OCI-M2 (cell line): ENCODE results near the gene ZNF598.

Experiments used
- DNase-seq: peaks from one replicate; lab custom pipeline; 2025; ENCODE audit not compliant: unreplicated experiment; lab: John Stamatoyannopoulos, UW

ZNF598 gene

DNA sequence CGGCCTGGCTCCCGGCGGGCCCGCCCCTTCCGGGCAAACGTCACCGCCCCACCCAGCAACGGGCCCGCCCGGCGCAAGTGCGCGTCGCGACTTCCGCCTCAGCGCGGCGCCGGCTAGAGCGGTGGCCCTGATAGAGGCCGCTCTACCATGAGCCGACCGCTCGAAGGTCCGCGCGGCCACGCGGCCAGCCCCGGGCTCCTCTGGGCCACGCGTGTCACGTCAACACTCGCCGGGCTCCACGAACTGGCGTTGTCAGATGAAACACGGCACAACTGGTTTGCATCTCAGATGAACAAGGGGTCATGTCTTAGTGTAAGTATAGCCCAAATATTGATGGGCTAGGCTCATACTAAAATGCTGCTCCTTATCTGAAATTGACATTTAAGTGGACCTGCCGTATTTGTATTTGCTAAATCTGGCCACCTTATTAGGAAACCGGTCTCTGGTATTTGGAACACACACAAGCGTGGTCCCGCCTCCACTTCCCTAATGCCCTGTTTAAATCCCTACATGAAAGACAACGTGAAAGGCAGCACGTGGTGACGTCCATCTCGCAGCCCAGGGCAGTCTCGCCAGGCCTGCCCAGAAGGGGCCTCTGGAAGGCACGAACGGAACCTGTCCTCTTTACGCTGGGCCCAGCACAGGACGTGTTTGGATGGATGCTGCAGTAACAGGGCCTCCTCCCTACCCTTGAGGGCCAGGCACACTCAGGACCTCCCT is at the start of gene ZNF598:
ZNF598 (minus strand) TSS at position 31 of the 720 bp plus-strand sequence.
- DNase-seq = no peak

DNA sequence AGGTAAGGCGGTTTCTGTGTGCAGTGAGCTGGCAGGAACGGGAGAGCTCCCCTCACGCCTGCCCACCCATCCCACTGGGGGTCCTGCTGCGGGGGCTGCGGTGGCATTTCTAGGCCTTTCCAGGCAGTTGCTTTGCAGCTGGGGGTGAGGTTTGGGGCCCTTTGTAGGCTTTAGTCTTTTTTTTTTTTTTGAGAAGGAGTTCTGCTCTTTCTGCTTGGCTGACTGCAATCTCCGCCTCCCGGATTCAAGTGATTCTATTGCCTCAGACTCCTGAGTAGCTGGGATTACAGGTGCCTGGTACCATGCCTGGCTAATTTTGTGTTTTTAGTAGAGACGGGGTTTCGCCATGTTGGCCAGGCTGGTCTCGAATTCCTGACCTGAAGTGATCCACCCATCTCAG is 49.3 kb upstream of the ZNF598 start:
- DNase-seq = no peak

DNA sequence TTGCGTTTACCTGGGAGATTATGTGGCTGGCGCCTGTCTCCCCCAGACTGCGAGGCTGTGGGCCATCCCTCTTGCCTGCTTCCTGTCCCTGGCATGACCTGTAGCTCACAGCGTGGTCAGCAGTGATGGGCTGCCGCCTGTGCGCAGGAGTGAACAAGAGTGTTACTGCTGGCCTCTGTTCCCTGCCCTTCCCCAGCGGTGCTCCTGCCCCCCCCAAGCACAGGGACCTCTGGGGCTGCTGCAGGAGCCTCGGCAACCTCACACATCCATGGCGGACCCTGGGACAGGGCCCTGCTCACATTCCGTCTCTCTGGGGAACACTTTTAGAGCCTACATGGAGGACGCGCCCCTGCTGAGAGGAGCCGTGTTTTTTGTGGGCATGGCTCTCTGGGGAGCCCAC is 48.8 kb upstream of the ZNF598 start:
- DNase-seq = no peak

DNA sequence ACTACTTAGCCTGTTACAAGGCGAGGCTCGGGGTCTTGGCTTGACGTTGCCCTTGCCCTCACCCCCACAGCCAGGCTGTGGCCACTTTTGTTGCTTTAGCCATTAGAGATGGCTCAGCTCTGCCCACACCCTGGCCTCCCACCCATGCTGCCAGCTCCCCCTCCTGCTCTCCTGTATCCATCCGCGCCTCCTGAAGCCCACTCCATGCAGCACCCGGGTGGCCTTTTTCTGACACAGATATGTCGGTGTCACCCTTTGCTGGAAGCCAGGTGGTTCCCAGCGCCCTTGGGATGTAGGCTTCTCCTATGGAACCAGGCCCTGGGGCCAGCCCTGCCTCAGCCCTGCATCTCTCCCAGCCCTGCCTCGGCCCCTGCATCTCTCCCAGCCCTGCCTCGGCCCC is 47.8 kb upstream of the ZNF598 start:
- DNase-seq = no peak

DNA sequence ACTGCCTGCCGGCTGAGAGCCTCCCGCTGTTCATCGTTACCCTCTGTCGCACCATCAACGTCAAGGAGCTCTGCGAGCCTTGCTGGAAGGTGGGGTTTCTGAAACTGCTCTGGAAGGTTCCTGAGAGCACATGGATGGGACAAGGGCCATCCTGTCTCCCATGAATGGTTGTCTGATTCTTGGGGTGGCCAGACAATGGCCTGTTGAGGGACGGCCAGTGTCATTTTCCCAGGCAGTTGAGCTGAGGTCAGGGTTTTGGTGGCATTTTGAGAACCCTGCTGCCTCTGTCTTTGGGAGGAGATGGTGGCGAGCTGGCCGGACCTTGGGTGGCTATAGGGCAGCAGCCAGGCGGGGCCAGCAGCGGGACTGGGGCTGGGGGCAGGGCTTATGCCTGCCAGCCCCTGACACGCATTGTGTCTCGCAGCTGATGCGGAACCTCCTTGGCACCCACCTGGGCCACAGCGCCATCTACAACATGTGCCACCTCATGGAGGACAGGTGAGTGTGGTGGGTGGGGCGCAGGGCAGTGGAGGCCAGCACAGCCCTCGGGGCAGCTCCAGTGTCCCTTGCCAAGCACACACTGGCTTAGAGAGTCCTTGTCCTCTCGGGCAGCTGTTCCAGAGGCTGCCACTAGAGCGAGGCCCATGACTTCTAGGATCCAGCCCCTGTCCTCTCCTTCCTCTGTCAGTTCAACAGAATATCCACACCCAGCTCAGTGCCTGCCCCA is 47.2 kb upstream of the ZNF598 start:
- DNase-seq = no peak

DNA sequence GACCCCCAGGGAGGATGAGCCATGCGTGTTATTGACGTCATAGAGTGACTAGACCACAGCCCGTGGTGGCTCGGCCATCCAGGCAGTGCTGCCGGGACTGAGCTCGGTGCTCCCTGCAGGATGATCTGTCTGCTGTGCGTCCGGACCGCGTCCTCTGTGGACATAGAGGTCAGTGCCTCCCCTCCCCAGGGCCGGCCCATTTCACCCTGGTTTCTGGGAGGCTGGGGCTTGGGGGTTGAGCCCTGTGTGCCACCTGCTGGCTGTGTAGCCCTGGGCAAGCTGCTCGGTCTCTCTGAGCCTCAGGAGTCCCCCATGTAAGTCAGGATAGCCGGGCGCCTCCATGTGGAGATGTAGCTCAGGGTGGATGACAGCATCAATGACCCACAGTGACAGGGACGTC is 46.5 kb upstream of the ZNF598 start:
- DNase-seq = no peak

DNA sequence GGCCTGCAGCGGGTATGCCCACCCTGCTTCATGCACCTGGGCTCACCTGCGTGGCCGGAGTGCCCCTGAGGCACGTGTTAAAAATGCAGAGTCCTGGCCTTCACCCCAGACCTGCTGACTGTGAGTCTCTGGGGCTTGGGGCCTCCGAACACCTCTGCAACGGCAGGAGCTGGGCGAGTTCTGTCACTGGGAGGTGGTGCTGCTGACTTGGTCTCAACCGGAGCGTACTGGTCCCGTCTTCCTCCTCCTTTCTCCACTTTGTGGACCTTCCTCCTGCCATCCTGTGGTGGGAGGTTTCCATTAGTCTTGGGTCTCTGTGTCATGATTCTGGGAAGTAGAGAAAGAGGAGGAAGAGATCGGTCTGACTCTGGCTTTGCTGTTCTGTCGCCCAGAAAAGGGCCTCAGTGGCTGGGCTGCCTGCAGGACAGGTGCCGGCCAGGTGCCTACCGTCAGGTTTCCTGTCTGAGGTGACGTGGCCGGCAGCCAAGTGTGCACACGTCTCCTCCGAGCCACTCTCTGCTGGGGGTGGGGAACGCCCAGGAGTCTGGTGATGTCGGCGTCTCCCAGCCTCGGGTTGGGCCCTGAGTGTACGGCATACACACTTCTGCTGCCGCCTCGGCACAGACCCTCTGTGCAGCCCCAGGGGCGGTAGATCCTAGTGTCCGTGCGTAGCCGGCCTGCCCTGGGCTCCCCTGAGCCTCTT is 45.1 kb upstream of the ZNF598 start:
- DNase-seq = no peak

DNA sequence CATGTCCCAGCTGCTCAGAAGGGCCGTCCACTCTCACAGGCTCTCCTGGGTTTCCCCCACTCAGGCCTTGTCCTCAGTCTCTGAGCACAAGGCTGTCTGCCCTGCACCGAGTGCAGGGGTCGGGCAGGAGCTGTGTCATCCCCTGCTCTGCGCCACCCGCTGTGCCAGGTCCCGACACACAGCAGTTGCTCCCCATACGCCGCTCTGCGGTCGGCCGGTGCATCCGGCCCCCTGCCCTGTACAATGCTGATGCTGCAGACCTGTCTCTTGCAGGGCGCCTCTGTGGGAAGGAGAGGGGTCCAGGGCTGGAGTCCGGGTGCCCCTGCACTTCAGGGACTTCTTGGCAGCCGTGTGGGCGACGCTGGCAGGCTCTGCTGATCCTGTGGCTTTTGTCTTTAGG is 44.3 kb upstream of the ZNF598 start:
- DNase-seq = no peak

DNA sequence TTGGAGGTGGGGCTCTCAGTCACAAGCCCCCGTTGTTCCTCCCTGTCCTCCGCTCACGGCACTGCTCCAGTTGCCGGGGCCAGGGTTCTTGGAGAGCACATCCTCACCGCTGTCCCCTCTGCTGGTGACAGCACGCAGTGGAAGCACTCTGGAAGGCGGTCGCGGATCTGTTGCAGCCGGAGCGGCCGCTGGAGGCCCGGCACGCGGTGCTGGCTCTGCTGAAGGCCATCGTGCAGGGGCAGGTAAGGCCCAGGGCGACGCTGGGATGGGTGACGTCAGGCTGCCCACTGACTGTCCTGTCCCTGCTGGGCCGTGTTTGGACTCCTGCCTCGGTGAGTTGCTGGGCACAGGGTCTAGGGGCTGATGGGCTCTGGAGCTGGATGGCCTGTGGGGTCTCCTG is 43.6 kb upstream of the ZNF598 start:
- DNase-seq = no peak

DNA sequence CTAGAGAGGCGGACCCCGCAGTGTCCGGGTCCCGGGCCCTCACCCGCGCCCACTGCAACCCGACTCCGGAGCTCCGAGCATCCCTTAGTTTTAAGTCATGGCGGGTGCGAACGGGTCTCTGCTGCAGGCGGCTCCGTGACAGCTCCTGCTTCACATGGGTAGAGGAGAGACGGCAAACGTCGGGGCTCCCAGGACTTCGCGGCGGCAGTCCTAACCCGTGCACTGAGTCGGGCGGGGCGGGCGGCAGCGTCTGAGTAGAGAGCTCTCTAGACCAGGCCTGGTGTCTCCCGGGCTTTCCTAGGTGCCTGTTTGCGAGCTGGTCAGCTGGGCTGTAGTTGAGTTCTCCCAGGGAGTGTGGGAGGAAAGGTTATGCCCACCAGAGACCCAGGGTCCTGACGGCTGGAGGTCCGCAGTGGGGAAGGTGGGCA is 38.5 kb upstream of the ZNF598 start:
- DNase-seq = no peak

DNA sequence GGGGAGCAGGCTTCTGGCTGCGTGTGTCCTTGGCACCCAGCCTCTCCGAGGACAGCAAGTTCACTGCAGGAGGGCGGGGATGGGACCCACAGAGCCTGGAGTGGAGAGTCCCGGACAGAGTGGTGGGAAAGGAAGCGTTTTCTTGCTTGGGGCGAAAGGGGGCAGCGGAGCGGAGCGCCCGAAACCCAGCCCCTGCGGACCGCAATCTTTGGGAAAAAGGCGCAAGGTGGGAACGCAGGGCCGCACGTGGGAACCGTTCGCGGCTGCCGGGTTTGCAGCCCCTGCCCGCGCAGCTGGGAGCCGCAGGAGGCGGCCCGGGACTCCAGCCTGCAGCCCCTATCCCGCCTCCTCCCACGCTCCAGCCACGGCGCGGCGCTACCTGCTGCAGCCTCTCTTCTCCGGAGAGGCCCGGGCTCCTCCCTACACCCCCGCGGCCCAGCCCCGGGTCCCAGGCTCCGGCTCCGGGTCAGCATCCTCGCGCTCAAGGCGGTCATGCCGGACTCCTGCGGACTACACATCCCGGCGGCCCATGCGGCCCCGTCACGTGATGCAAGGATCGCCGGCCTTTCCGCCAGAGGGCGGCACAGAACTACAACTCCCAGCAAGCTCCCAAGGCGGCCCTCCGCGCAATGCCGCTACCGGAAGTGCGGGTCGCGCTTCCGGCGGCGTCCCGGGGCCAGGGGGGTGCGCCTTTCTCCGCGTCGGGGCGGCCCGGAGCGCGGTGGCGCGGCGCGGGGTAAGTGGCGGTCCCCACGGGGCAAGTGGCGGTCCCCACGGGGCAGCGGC is 37.9 kb upstream of the ZNF598 start, which contains the start of the genes NTHL1 and TSC2:
NTHL1 (minus strand) TSS at position 505 of the 786 bp plus-strand sequence; CDS start at position 494, 11 bp downstream.
TSC2 (plus strand) TSS at position 656 of the 786 bp plus-strand sequence. CDS start 631 bp downstream, outside the sequence.
- DNase-seq = peak; percentile 64

DNA sequence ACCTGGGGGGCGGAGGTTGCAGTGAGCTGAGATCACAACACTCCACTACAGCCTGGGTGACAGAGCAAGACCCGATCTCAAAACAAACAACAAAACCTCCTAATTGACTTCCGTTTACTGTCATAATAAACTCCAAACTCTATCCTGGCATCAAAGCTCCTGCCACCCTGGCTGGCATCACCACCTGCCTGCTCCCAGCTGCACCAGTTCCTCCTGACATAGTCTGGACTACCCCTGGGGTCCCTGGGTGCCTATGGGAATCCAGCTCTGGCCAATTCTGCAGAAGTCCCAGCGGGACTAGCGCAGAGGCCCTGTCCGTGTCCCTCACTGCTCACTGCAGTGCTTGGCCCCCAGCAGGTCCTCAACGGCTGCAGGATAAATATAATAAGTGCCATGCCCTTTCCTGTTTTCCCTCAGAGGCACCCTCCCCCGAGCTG is 37.3 kb upstream of the ZNF598 start:
- no peak for DNase-seq

DNA sequence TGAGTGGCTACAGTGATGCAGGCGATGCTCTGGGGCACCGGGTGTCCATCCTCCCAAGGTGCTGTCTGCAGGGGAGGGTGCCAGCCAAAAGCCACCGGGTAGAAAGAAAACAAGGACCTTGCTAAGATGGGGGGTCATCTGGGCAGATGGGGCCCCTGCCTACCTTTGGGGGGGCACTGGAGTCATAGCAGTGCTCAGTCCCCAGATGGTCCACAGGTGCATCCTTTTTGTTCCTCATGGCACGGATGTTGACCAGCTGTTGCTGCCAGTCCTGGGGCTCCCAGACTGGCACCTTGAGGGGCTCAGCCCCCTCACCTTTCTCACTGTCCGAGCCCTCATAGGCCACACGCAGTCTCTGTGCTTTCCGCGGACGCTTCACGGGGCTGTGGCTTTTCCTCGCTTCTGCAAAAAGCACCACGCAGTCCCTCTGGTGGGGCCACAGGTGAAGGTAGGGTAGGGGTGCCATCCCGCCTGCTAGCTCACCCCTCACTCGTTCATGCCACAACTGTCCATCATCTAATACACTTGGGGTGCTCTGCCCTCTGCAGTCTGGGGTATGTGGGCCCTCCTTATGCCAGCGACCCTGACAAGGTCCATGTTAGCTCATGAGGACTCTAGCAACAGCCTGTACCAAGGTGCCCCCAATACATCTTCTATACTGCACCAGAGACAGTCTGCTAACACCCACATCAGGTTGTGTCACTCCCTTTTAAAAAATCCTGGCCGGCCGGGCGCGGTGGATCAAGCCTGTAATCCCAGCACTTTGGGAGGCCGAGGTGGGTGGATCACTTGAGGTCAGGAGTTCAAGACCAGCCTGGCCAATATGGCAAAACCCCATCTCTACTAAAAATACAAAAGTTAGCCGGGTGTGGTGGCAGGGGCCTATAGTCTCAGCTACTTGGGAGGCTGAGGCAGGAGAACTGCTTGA is 36.6 kb upstream of the ZNF598 start:
- no peak for DNase-seq

DNA sequence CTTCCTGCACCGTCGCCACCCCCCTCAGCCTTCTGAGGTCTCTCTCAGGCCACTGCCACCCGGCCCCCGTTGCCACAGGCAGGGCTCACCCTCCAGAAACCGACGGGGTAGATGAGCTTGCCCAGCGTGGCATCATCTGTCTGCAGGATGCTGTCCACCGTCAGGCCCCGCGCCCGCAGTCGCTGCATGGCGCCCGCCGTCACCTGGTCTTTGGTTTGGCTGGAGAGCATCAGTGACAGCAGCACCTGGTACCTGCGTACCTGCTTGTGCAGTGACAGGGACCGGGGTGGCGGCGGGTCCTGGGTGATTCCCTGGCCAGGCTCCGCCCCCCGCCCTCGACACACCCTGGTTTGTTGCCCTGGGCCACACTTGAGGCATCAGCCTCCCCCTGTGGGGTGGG is 34.9 kb upstream of the ZNF598 start:
- no peak for DNase-seq

DNA sequence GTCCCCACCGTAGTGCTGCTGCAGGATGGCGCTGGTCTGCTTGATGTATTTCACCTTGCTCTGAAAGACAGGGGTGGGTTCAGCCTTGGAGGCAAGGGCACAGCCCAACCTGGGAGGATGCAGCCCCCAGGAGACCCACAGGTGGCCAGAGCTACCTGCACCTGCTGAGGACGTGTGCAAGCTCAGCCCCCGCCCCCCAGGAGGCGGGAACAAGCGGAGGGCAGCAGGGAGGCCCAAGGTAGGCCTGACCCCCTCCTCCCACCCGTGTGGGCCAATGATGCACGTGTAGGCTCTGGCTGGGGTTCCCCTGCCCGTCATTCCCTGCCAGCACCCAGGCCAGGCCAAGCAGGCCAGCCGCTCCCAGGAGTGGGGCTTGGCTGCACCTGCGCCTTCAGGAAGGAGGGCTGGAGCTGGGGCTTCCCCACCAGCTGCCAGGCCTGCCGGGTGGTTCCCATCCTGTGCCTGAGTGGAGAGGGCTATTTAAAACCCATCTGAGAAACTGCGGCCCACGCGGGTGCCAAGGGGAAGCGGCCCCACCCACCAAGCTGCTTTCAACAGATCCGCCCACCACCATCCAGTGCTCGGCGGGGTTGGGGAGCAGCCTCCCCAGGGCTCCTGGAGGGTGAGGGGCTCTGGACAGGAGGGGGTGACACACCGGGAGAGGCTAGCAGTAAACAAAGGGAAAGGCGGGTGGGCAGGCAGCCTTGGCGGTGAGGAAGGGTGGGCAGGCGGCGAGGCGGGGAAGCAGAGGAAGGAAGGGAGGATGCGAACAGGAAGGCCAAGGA is 34.2 kb upstream of the ZNF598 start:
- DNase-seq = no peak

DNA sequence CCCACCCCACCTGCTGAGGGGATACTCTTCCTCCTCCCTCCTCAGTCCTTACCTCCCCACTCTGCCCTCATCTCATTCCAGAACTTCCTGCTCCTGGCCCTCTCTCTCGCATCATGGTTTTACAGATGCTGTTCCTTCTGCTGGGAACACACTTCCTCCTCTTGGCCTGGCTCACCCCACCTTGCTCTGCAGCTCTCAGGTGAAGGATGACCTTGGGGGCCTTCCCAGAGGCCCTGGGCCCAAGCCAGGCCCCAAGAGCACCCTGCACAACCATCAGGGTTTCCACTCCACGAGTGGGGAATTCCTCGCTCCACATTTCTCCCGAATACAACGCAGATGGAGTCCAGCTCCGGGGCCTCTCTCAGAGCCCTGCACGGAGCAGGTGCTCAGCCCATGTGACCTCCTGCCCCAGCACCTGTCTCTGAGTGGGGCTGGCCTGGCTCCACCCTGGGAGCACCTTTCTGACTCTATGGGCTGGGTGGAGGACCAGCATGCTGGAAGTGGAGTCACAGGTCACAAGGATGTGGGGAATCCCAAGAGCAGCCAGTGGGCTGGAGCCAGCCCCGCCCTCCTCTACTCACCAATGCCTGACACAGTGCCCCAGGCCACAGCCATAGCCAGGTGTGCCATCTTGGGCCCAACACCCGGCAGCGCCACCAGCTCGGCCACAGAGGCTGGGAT is 33.5 kb upstream of the ZNF598 start:
- no peak for DNase-seq

DNA sequence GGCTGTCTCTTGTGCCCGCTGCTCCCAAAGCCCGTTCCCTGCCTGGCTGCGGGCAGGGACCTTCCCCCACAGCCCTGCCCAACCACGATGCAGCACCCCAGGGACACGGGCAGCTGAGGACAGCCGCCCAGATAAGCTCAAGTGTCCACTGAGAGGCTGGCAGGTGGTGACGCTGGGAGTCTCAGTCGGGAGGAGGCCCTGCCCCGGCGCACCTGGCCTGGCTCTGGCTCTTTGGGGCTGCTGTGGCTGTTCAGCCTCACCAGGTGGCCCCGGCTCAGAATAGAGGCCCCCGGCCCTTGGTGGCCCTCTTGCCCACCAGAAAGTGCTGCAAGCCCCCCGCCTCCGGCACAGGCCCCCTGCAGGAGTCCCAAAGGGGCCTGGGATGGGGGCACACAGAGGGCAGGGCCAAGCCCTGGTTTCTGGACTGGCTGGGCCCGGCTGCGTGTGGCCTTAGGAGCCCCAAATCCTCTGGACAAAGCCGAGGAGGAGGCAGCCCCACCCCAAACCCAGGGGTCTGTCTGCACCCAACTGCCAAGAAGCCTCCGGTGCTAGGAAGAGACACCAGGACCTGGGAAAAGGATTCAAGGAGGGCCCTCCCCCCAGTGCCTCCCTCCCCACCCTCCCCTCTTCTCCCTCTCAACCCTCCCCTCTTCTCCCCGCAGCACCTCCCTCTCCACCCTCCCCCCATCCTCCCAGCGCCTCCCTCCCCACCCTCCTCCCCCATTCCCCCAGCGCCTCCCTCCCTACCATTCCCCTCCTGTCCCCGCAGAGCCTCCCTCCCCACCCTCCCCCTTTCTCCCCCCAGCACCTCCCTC is 32.8 kb upstream of the ZNF598 start:
- no peak for DNase-seq
